Measurements from ENCODE around the gene CHRM2.

CHRM2 gene

GRCh38 chr7:136865236-136865635 is 3.2 kb upstream of the CHRM2 start:
- TF ChIP-seq, protein P1, sequence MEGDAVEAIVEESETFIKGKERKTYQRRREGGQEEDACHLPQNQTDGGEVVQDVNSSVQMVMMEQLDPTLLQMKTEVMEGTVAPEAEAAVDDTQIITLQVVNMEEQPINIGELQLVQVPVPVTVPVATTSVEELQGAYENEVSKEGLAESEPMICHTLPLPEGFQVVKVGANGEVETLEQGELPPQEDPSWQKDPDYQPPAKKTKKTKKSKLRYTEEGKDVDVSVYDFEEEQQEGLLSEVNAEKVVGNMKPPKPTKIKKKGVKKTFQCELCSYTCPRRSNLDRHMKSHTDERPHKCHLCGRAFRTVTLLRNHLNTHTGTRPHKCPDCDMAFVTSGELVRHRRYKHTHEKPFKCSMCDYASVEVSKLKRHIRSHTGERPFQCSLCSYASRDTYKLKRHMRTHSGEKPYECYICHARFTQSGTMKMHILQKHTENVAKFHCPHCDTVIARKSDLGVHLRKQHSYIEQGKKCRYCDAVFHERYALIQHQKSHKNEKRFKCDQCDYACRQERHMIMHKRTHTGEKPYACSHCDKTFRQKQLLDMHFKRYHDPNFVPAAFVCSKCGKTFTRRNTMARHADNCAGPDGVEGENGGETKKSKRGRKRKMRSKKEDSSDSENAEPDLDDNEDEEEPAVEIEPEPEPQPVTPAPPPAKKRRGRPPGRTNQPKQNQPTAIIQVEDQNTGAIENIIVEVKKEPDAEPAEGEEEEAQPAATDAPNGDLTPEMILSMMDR (IDR thresholded peaks at IDR 0.05; ENCODE audit: low read depth, low read length, missing control alignments): no peak
- no peak for DNase-seq (ENCODE audit: low read depth)
- H3K4me3 ChIP-seq (ENCODE audit: low read depth, low read length): no peak overlapping the region

DNA sequence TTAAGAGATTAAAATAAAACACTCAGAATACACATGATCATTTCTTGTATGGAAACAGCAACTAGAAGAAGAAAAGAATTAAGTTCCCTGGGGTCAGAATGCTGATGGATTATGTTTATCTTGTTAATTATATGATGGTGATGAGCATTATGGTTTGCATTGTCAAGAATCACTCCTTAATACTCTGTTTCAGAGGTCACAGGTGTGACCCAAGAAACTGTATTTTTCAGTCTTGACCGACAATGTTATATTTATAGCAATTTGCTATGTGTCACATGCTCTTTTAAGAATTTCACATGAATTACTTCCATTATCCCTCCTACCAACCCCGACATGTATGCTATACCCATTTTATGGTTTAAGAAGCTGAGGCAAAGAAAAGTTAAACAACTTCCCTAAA is 2.7 kb upstream of the CHRM2 start:
- TF ChIP-seq, protein P1 (IDR thresholded peaks at IDR 0.05; ENCODE audit: low read depth, low read length, missing control alignments): no peak
- no peak overlapping the region for H3K4me3 ChIP-seq (ENCODE audit: low read depth, low read length)
- DNase-seq (ENCODE audit: low read depth): no peak

DNA sequence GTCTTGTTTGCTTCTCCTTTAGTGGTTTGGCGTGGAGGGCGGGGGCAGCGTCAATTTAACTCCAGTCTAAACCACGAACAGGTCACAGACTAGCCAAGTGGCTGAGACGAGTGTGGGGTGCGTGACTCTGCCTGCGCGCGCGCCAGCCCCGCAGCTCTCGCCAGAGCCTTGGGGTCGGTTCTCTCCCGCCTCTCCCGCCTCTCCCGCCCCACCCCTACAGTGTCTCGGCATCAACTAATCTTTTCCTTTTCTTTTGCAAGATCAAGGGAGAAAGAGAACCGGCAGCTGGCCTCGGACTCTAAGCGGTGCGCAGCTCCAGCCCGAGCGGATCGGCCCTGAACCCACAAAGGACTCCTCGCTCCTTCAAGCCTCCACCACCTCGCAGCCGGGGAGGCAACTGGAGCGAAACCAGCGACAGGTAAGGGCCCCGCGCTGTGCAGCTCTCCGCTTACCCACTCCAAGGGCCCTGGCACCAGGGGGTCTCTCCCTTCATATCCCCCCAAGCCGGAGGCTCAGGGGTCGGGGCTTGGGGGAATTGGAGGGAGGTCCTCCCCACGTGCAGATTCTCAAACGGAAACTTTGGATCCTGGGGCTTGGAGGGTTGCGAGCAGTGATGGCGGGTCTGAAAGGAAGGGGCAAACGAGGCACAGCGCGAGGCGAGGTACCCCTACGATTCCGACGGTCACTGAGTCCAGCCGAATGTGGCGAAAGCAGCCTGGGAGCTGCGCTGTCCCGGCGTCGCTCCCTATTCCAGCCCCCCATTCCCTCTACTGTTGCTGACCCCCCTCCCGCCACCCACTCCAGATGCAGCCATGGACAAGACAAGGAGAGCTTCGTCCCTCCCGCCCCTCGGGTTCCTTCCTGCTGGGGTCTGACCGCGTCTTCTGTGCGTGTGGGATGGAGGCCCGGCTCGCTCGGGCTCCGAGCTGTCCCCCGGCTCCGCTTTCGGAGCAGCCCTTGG is 829 bp downstream of the CHRM2 start:
- TF ChIP-seq, protein P1 (IDR thresholded peaks at IDR 0.05; ENCODE audit: low read depth, low read length, missing control alignments): no peak
- no peak for DNase-seq (ENCODE audit: low read depth)
- no peak overlapping the region for H3K4me3 ChIP-seq (ENCODE audit: low read depth, low read length)

DNA sequence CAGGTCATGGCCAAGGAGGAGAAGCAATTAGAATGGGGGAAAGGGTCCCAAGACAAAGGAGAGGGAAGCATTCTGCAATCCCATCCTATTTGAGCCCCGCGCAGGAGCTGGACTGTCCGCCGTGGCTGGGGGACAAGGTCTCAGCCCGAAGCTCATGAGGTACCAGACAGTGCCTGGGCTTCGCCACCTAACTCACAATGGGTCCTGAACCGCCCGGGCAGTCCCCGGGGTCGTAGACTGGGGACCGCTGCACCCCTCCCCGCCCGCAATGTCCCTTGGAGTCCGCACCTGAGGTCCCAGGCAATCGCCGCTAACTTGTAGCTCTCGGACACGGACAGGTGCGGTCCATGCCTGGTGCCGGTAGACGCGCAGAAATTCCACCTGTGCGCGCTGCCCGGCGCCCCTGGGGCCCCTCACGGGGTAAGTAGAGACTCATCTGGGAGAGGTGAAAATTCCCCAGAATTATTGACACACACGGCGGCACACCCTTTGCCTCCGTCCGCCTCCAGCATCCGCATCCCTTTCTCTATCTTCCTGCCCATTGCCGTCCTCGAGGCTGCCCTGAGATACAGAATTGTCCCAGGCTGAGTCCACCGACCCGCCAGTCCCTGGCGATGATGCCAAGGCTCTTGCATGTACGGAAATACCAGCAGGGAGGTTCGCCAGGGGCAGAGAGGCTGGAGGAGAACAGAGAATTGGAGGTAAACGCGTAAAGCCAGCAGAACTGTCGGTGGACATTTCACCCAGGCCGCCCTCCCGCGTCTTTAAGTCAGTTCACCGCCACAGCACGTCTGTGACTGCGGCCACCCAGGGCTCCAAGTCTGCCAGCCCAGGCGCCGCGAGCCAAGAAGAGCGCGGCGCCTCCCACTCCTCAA is 1.8 kb downstream of the CHRM2 start:
- TF ChIP-seq, protein P1 (IDR thresholded peaks at IDR 0.05; ENCODE audit: low read depth, low read length, missing control alignments): no peak
- no peak overlapping the region for H3K4me3 ChIP-seq (ENCODE audit: low read depth, low read length)
- no peak for DNase-seq (ENCODE audit: low read depth)

DNA sequence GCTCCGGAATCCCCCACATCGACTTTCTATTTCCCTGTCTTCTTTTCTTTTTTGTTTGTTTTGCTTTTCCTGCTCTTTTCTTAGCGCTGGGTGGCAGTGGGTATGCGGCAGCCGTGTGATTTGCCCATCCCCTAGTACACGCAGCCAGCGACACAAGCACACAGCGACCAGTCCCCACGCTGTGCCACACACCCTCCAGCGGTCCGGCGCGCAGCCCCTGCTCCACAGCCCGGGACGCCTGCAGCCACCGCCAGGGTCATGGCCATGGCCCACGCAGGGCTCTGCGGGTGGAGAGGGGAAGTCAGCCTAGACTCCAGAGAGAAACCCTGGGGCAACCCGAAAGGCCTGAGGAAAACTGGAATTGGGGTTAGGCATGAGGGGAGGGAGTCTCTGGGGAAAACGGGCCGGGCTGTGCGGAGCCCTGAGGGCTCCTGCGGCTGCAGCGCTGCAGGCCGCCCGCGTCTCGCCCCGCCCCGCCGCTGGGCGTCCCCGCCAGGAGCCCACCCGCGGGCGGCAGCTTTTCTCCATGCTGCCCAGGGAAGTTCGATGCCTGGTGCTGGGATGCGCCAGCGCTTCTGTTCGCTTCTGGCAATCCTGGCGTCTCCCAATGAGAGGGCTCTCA is 2.5 kb downstream of the CHRM2 start:
- no peak for DNase-seq (ENCODE audit: low read depth)
- TF ChIP-seq, protein P1 (IDR thresholded peaks at IDR 0.05; ENCODE audit: low read depth, low read length, missing control alignments): no peak
- no peak overlapping the region for H3K4me3 ChIP-seq (ENCODE audit: low read depth, low read length)

DNA sequence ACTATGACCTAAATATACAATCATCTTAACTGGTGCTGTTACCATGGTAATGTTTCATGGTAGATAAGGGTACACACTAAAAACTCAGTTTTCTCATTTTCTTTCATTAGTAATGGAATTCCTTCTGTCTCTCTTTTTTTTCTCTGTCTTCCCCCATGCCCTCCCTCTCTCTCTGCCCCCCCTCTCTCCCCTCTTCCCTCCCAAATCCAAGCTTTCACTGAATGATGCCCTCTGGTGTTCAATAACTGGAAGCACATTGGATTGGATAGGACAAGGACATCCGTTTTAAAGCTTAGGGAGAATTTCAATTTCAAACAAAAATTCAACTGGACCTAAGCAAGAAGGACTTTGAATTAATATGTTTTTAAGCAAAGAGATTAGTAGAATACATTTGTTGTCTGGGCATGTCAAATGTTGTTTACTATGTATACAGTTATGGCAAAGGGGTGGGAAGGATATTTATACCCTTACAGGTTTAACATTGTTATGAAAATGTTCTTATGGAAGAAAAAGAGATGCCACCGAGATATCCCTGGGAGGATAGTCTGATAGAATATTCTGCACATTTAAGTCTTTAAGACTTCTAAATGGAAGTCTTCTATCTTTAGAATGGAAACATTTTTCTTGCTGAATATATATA is 6.1 kb downstream of the CHRM2 start:
- TF ChIP-seq, protein P1 (IDR thresholded peaks at IDR 0.05; ENCODE audit: low read depth, low read length, missing control alignments): peak; percentile 41
- H3K4me3 ChIP-seq (ENCODE audit: low read depth, low read length): no peak overlapping the region
- no peak for DNase-seq (ENCODE audit: low read depth)

Data from GM12864 (cell line).